Neutrophil (primary cell): ENCODE data around the gene PDE3B.

Source experiments
- H3K27ac ChIP-seq: fragments of 200-600 bp; sonication (generic); 2 replicates; pipeline ENCODE4 v1.5.1; 2016; ENCODE audit warnings: mild to moderate bottlenecking, moderate library complexity
- H3K27me3 ChIP-seq: fragments of 200-600 bp; sonication (generic); 2 replicates; pipeline ENCODE4 v1.6.0; 2016; ENCODE audit warnings: mild to moderate bottlenecking
- H3K36me3 ChIP-seq: fragments of 200-600 bp; sonication (generic); 2 replicates; pipeline ENCODE4 v1.5.1; 2017
- H3K4me1 ChIP-seq, 2 experiments: fragments of 200-600 bp in 1 of 2; sonication (generic) in 1 of 2; 1 replicate in 1 of 2; 2 replicates in 1 of 2; pipeline versions ENCODE4 v1.5.1 to v1.6.1; 2013 to 2016; ENCODE audit warnings: low read depth in 1 of 2, low read length in 1 of 2, mild to moderate bottlenecking in 1 of 2, moderate library complexity in 1 of 2; ENCODE audit not compliant: control insufficient read depth in 1 of 2, insufficient read depth in 1 of 2
- H3K4me3 ChIP-seq, 2 experiments: fragments of 200-600 bp in 1 of 2; sonication (generic) in 1 of 2; 1 replicate in 1 of 2; 2 replicates in 1 of 2; pipeline ENCODE4 v1.5.1; 2013 to 2016; ENCODE audit warnings: low read depth in 1 of 2, low read length in 1 of 2, mild to moderate bottlenecking in 1 of 2, moderate library complexity in 1 of 2
- H3K9me3 ChIP-seq: fragments of 200-600 bp; sonication (generic); 2 replicates; pipeline ENCODE4 v1.5.1; 2016
- CTCF ChIP-seq: fragments of 200-600 bp; sonication (generic); IDR thresholded peaks from 2 replicates; pipeline ENCODE4 v1.5.1; 2016; ENCODE audit warnings: antibody characterized with exemption

PDE3B gene

GRCh38 chr11:14891143-14892035 is 247.8 kb downstream of the PDE3B start:
- no peaks in the 10 kb centered on the region for H3K27me3 ChIP-seq
- peaks cover 24 to 33% of the 10 kb centered on the region in 2 experiments for H3K4me1 ChIP-seq

GRCh38 chr11:14892036-14892556 is 248.5 kb downstream of the PDE3B start, which contains the start of gene CYP2R1:
Gene CYP2R1 (minus strand): TSS chr11:14892231. CDS start chr11:14892205, 26 bp downstream.
- no peaks in the 10 kb centered on the region for H3K27me3 ChIP-seq
- H3K4me1 ChIP-seq, result peaks cover 24 to 29% of the 10 kb centered on the region in 2 experiments
- no peaks in the 10 kb centered on the region for H3K9me3 ChIP-seq
- peak; percentile 45 for TF ChIP-seq CTCF
- H3K4me3 ChIP-seq, result peak within 1 kb of the TSS; percentile 77 to 78
- peak within 1 kb of the TSS; percentile 83 for H3K27ac ChIP-seq
- H3K36me3 ChIP-seq, result no peaks in the 10 kb centered on the region

More at GRCh38 chr11:14891143-14892035, 247.8 kb downstream of the PDE3B start:
- Histone ChIP-seq H3K9me3 (no peaks in the 10 kb centered on the region), H3K36me3 (no peaks in the 10 kb centered on the region), H3K4me3 (peak overlapping the region; percentile 77 to 78), H3K27ac (peak overlapping the region; percentile 83)
- no peak for TF ChIP-seq CTCF

- Histone ChIP-seq H3K4me3 (peak overlapping the region; percentile 77 to 78), H3K4me1 (peaks cover 21 to 25% of the 10 kb centered on the region in 2 experiments), H3K27ac (peak overlapping the region; percentile 83), H3K27me3 (no peaks in the 10 kb centered on the region), H3K9me3 (no peaks in the 10 kb centered on the region), H3K36me3 (no peaks in the 10 kb centered on the region)
- TF ChIP-seq CTCF, result no peak
Observed at GRCh38 chr11:14892577-14892976, 249.0 kb downstream of the PDE3B start.

GRCh38 chr11:14894657-14895598 is 251.3 kb downstream of the PDE3B start:
- Histone ChIP-seq H3K4me1 (peaks cover 21 to 23% of the 10 kb centered on the region in 2 experiments), H3K9me3 (no peaks in the 10 kb centered on the region), H3K4me3 (no peak overlapping the region), H3K27me3 (no peaks in the 10 kb centered on the region), H3K27ac (no peak overlapping the region), H3K36me3 (no peaks in the 10 kb centered on the region)
- TF ChIP-seq CTCF, result no peak

- no peaks in the 10 kb centered on the region for H3K9me3 ChIP-seq
- H3K36me3 ChIP-seq, result no peaks in the 10 kb centered on the region
- no peak overlapping the region for H3K27ac ChIP-seq
- no peak for TF ChIP-seq CTCF
- no peak overlapping the region for H3K4me3 ChIP-seq
- no peaks in the 10 kb centered on the region for H3K27me3 ChIP-seq
- peaks cover 7% of the 10 kb centered on the region in 2 experiments for H3K4me1 ChIP-seq
Observed at GRCh38 chr11:14898355-14898754, 254.8 kb downstream of the PDE3B start.
